Limb (tissue), 2 donors: ENCODE measurements around the gene EXPH5.
"Not testable (repeated sequence)": the region's sequence is repeated elsewhere in the genome, so short reads cannot be mapped to it uniquely, and the experiment has no call there.

Experiments used
- DNase-seq, 2 donors: peaks; one replicate each; pipeline ENCODE4 v3.0.0-alpha.2; 2016; ENCODE audit errors: extremely low spot score in 2 of 2

Gene EXPH5

GRCh38 chr11:108606070-108606469, 12.5 kb upstream of the EXPH5 start:
- no peak for DNase-seq

- DNase-seq: not testable (repeated sequence)
Observed at GRCh38 chr11:108602818-108603217, 9.2 kb upstream of the EXPH5 start.

- DNase-seq: no peak
Observed at GRCh38 chr11:108601150-108601549, 7.6 kb upstream of the EXPH5 start.

- no peak for DNase-seq
Observed at GRCh38 chr11:108599978-108600377, 6.4 kb upstream of the EXPH5 start.

GRCh38 chr11:108597736-108598355, 4.3 kb upstream of the EXPH5 start:
- no peak for DNase-seq

- DNase-seq: no peak
Observed at GRCh38 chr11:108596701-108597100, 3.1 kb upstream of the EXPH5 start.

- no peak for DNase-seq
Observed at GRCh38 chr11:108593923-108594434, 411 bp upstream of the EXPH5 start.

- DNase-seq: peak in 1 of 2 donors; percentile 61
Observed at GRCh38 chr11:108592591-108593213, 866 bp downstream of the EXPH5 start.

GRCh38 chr11:108591893-108592292, 1.7 kb downstream of the EXPH5 start:
- DNase-seq: no peak

- no peak for DNase-seq
Observed at GRCh38 chr11:108589136-108589535, 4.4 kb downstream of the EXPH5 start.

- no peak for DNase-seq
Observed at GRCh38 chr11:108588287-108588686, 5.3 kb downstream of the EXPH5 start.

- DNase-seq: no peak
Observed at GRCh38 chr11:108587109-108587508, 6.5 kb downstream of the EXPH5 start.

- DNase-seq: no peak
Observed at GRCh38 chr11:108586600-108586999, 7.0 kb downstream of the EXPH5 start.

GRCh38 chr11:108586185-108586584, 7.4 kb downstream of the EXPH5 start:
- DNase-seq: not testable (repeated sequence)

- no peak for DNase-seq
Observed at GRCh38 chr11:108584973-108585372, 8.6 kb downstream of the EXPH5 start.

GRCh38 chr11:108580645-108581044, 12.9 kb downstream of the EXPH5 start:
- no peak for DNase-seq

GRCh38 chr11:108580043-108580442, 13.5 kb downstream of the EXPH5 start:
- DNase-seq: no peak

- DNase-seq: no peak
Observed at GRCh38 chr11:108576523-108576922, 17.0 kb downstream of the EXPH5 start.

- no peak for DNase-seq
Observed at GRCh38 chr11:108574675-108575074, 18.9 kb downstream of the EXPH5 start.

- DNase-seq: no peak
Observed at GRCh38 chr11:108571001-108571400, 22.6 kb downstream of the EXPH5 start.

- no peak for DNase-seq
Observed at GRCh38 chr11:108569896-108570295, 23.7 kb downstream of the EXPH5 start.

GRCh38 chr11:108568195-108568858, 25.2 kb downstream of the EXPH5 start:
- no peak for DNase-seq

- DNase-seq: no peak
Observed at GRCh38 chr11:108565653-108566052, 27.9 kb downstream of the EXPH5 start.
